HepG2 (cell line): ENCODE data around the gene DAB2. TPM values are rescaled to one million over a fixed set of nuclear protein-coding genes. Genes with fewer than 3 reads are reported as not detected.

Experiments
- ATAC-seq: fragments of 200-7000 bp; cut with Tn5 transposase; 3 replicates; pipeline ENCODE4 v1.9.1; 2020; ENCODE audit warnings: mild to moderate bottlenecking, moderate library complexity
- BruUV-seq: library from RNA; stranded (reverse); fragments of 400-500 nt; replicated peaks from 2 replicates; lab custom pipeline; 2021; lab: Mats Ljungman, UMichigan
- CTCF ChIA-PET: fragments of 300-600 bp; formaldehyde crosslinking; extraction: SDS; loops from one replicate; lab custom pipeline; 2021; ENCODE audit warnings: low total read pairs, inconsistent platforms, low intra/inter-chr PET ratio; lab: Yijun Ruan, JAX
- POLR2A ChIA-PET: fragments of 350-600 bp; sonication (Branson Sonifier 250); formaldehyde crosslinking; loops from one replicate; lab custom pipeline; 2020; ENCODE audit warnings: antibody characterized with exemption, inconsistent platforms; lab: Yijun Ruan, JAX
- DNase-seq: peaks from one replicate; pipeline ENCODE4 v3.0.0-alpha.2; 2015; ENCODE audit warnings: low spot score
- FAIRE-seq: peaks from 3 replicates; lab custom pipeline; 2011; peaks lifted over from hg19 to GRCh38; lab: Jason Lieb, UNC
- H2AFZ ChIP-seq: one replicate; pipeline ENCODE4 v1.6.1; 2011; ENCODE audit warnings: low read length, inconsistent platforms
- H3K27ac ChIP-seq: fragments of 300-600 bp; 3 replicates; pipeline ENCODE4 v1.8.0; 2011; ENCODE audit warnings: mixed run types, mild to moderate bottlenecking, mixed read lengths, low read length, inconsistent platforms; ENCODE audit not compliant: insufficient read depth; ENCODE audit errors: extremely low read length
- H3K27me3 ChIP-seq, 2 experiments: fragments of 200-600 bp in 1 of 2; 2 replicates in 1 of 2; 3 replicates in 1 of 2; pipeline versions ENCODE4 v1.6.0 to v1.8.0; 2011; ENCODE audit warnings: low read length in 2 of 2, mild to moderate bottlenecking in 2 of 2, moderate library complexity in 2 of 2, inconsistent platforms in 1 of 2; ENCODE audit not compliant: insufficient read depth in 2 of 2, control insufficient read depth in 1 of 2
- H3K36me3 ChIP-seq, 2 experiments: fragments of 200-600 bp in 1 of 2; replicated peaks in 1 of 2; 2 replicates in 1 of 2; 3 replicates in 1 of 2; pipeline versions ENCODE4 v1.5.1 to v1.8.0; 2011; ENCODE audit warnings: low read length in 2 of 2, inconsistent platforms in 1 of 2; ENCODE audit not compliant: insufficient read depth in 2 of 2, control insufficient read depth in 1 of 2
- H3K4me1 ChIP-seq: 2 replicates; pipeline ENCODE4 v1.5.1; 2012; ENCODE audit warnings: low read length, inconsistent platforms; ENCODE audit not compliant: insufficient read depth
- H3K4me2 ChIP-seq: 2 replicates; pipeline ENCODE4 v1.6.0; 2011; ENCODE audit warnings: low read depth, low read length, inconsistent platforms
- H3K4me3 ChIP-seq, 3 experiments: fragments of 200-600 bp in 1 of 3; sonication (generic), shearing (Covaris generic) in 1 of 3; replicated peaks in 1 of 3; 2 replicates each; pipeline ENCODE4 v1.5.1; 2011 to 2016; ENCODE audit warnings: low read length in 3 of 3, inconsistent platforms in 2 of 3, low read depth in 2 of 3, mild to moderate bottlenecking in 2 of 3, control low read depth in 1 of 3, mixed read lengths in 1 of 3; ENCODE audit not compliant: insufficient read depth in 1 of 3
- H3K79me2 ChIP-seq: one replicate; pipeline ENCODE4 v1.6.1; 2011; ENCODE audit warnings: low read length, inconsistent platforms; ENCODE audit not compliant: insufficient read depth
- H3K9ac ChIP-seq: 2 replicates; pipeline ENCODE4 v1.6.0; 2011; ENCODE audit warnings: mild to moderate bottlenecking, low read depth, low read length, inconsistent platforms; ENCODE audit not compliant: insufficient read depth
- H3K9me3 ChIP-seq: 2 replicates; pipeline ENCODE4 v1.5.1; 2012; ENCODE audit warnings: mild to moderate bottlenecking, low read length
- H4K20me1 ChIP-seq: 2 replicates; pipeline ENCODE4 v1.6.0; 2011; ENCODE audit warnings: inconsistent platforms, mild to moderate bottlenecking, low read length, moderate library complexity; ENCODE audit not compliant: insufficient read depth
- ELF3 ChIP-seq: IDR thresholded peaks from 2 replicates; pipeline ENCODE4 v1.6.1; 2016; ENCODE audit warnings: missing genetic modification reagents, missing compliant biosample characterization
- MEF2D ChIP-seq: sonication (generic); formaldehyde crosslinking; IDR thresholded peaks from 2 replicates; pipeline ENCODE4 v1.5.1; 2020; ENCODE audit warnings: mild to moderate bottlenecking, missing genetic modification reagents
- MYNN ChIP-seq: sonication (generic); formaldehyde crosslinking; IDR thresholded peaks from 2 replicates; pipeline ENCODE4 v1.4.0; 2020; ENCODE audit warnings: mild to moderate bottlenecking, low read depth, missing genetic modification reagents
- TP53 ChIP-seq: sonication (generic); formaldehyde crosslinking; conservative IDR thresholded peaks from 2 replicates; pipeline ENCODE4 v1.4.0; 2020; ENCODE audit warnings: missing genetic modification reagents
- YEATS4 ChIP-seq: sonication (generic); formaldehyde crosslinking; IDR thresholded peaks from 2 replicates; pipeline ENCODE4 v1.4.0; 2020; ENCODE audit warnings: missing genetic modification reagents, borderline replicate concordance
- ZC3H13 ChIP-seq: sonication (generic); formaldehyde crosslinking; IDR thresholded peaks from 2 replicates; pipeline ENCODE4 v1.8.1; 2023; ENCODE audit warnings: mild to moderate bottlenecking, missing genetic modification reagents, moderate library complexity
- ZNF12 ChIP-seq: sonication (generic); formaldehyde crosslinking; IDR thresholded peaks from 2 replicates; pipeline ENCODE4 v1.5.0; 2020; ENCODE audit warnings: missing genetic modification reagents
- ZNF333 ChIP-seq: sonication (generic); formaldehyde crosslinking; IDR thresholded peaks from 2 replicates; pipeline ENCODE4 v1.4.0; 2020; ENCODE audit warnings: mild to moderate bottlenecking, missing genetic modification reagents, borderline replicate concordance
- ZNF34 ChIP-seq: sonication (generic); formaldehyde crosslinking; IDR thresholded peaks from 2 replicates; pipeline ENCODE4 v1.4.0; 2020; ENCODE audit warnings: mild to moderate bottlenecking, missing genetic modification reagents, borderline replicate concordance
- ZNF383 ChIP-seq: sonication (generic); formaldehyde crosslinking; IDR thresholded peaks from 2 replicates; pipeline ENCODE4 v1.4.0; 2020; ENCODE audit warnings: missing genetic modification reagents, mild to moderate bottlenecking, borderline replicate concordance
- ZNF615 ChIP-seq: sonication (generic); formaldehyde crosslinking; IDR thresholded peaks from 2 replicates; pipeline ENCODE4 v1.5.0; 2020; ENCODE audit warnings: mild to moderate bottlenecking, missing genetic modification reagents, borderline replicate concordance
- ZNF790 ChIP-seq: sonication (generic); formaldehyde crosslinking; IDR thresholded peaks from 2 replicates; pipeline ENCODE4 v1.8.0; 2022; ENCODE audit warnings: missing genetic modification reagents, mild to moderate bottlenecking, borderline replicate concordance
- ZNF841 ChIP-seq: sonication (generic); formaldehyde crosslinking; IDR thresholded peaks from 2 replicates; pipeline ENCODE4 v1.8.1; 2023; ENCODE audit warnings: missing genetic modification reagents, borderline replicate concordance
- WGBS: methylation state at CpG from one replicate; pipeline ENCODE4 v1.1.6; 2017; ENCODE audit warnings: low lambda C conversion rate; 5-methylcytosine and 5-hydroxymethylcytosine counted together
- in situ Hi-C: cut with HindIII; loops from 2 replicates; pipeline ENCODE4 v1.10.0; 2017; ENCODE audit warnings: low pct_unique_long_range_greater_than_20kb; ENCODE audit not compliant: extremely low pct_ligation_motif_present
- intact Hi-C: fragments of 100-400 bp; cut with micrococcal nuclease; formaldehyde crosslinking; loops from one replicate; pipeline ENCODE4 v1.10.0; 2022; ENCODE audit not compliant: unreplicated experiment
- polyA plus RNA-seq, 8 experiments: library from polyadenylated mRNA; depleted of rRNA in 3 of 8; stranded (reverse) in 7 of 8; unstranded in 1 of 8; fragments of >200 nt; fragmentation: Illumina TruSeq in 4 of 8; extraction: Trizol in 4 of 8; gene quantifications; 2 replicates each; pipeline versions ENCODE4 v1.2.1 to v1.2.3, GENCODE V29; 2011 to 2016; ENCODE audit warnings: low read depth in 4 of 8, missing spikeins in 1 of 8, mixed read lengths in 1 of 8; ENCODE audit not compliant: insufficient read depth in 1 of 8
- total RNA-seq, 5 experiments: library from RNA; depleted of rRNA; stranded (reverse); fragments of >200 nt; fragmentation: Illumina TruSeq; extraction: Trizol; gene quantifications; 2 replicates each; pipeline ENCODE4 v1.2.3, GENCODE V29; 2016; ENCODE audit warnings: low read depth in 1 of 5
- TF ChIP-seq, protein P1 (sequence below): sonication (generic); formaldehyde crosslinking; IDR thresholded peaks from 2 replicates; pipeline ENCODE4 v1.8.1; 2023; ENCODE audit warnings: mild to moderate bottlenecking, moderate library complexity, missing genetic modification reagents
- TF ChIP-seq, protein P2 (sequence below): sonication (generic); IDR thresholded peaks from 2 replicates; pipeline ENCODE4 v1.6.1; 2016; ENCODE audit warnings: low read depth, borderline replicate concordance
- TF ChIP-seq, protein P3 (sequence below): sonication (generic); formaldehyde crosslinking; IDR thresholded peaks from 2 replicates; pipeline ENCODE4 v1.9.0; 2022; ENCODE audit warnings: low read depth, missing genetic modification reagents

The DAB2 gene
- total and polyA plus RNA-seq, 2 of the 13 experiments (the other 11 are each of a cell fraction or from before 2014, with no cell fraction given), result 6.4 to 6.5 TPM

DNA sequence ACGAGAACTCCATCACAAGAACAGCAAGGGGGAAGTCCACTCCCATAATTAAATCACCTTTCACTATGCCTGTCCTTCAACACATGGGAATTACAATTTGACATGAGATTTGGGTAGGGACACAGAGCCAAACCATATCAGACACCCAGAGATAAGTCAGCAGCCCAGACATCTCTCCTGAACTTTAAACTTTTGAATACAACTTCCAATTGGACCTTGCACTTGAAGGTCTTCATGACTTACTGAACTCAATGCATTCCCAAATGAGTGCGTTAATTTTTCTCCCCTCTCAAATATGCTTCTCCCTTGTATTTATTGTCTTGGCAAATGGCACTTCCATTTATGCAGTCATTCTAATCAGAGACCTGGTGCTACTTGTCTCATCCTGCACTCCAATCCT, 72.6 kb downstream of the DAB2 start:
- ATAC-seq (no peak), FAIRE-seq (no peak), DNase-seq (no peak)
- Histone ChIP-seq H3K4me3 (no peak overlapping the region), H3K36me3 (no peaks in the 10 kb centered on the region), H3K9ac (no peak overlapping the region), H3K27me3 (no peaks in the 10 kb centered on the region), H3K9me3 (peaks cover 4% of the 10 kb centered on the region; the same call in 1 of the 2 replicates), H3K79me2 (no peaks in the 10 kb centered on the region), H2AFZ (no peak overlapping the region), H4K20me1 (no peaks in the 10 kb centered on the region), H3K4me2 (no peak overlapping the region), H3K4me1 (no peaks in the 10 kb centered on the region), H3K27ac (no peak overlapping the region)
- BruUV-seq, result no TSS peak
- WGBS, result 15% methylated on average over 2 of the region's 2 CpGs
- intact Hi-C loops (no loop called here), in situ Hi-C loops (no loop called here)
- TF ChIP-seq, protein P1, sequence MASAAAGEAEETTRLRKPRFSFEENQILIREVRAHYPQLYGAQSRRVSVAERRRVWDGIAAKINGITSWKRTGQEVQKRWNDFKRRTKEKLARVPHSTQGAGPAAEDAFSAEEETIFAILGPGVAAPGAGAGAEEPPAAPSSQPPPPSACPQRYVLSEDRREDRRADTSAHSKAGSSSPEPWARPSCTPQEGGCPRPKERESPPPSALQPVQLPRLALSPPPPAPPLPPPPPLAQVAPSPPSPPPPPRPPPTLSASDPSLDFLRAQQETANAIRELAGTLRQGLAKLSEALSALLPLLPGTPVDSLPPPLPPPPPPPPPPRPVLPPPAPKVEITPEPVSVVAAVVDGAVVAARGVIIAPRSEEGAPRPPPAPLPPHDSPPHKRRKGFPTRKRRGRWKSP, result no peak
- no peak for TF ChIP-seq ELF3 (CRISPR knock-in tag)
- no peak for TF ChIP-seq ZNF383
- TF ChIP-seq ZNF34 (CRISPR knock-in tag), result no peak
- TF ChIP-seq, protein P2, sequence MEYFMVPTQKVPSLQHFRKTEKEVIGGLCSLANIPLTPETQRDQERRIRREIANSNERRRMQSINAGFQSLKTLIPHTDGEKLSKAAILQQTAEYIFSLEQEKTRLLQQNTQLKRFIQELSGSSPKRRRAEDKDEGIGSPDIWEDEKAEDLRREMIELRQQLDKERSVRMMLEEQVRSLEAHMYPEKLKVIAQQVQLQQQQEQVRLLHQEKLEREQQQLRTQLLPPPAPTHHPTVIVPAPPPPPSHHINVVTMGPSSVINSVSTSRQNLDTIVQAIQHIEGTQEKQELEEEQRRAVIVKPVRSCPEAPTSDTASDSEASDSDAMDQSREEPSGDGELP, result no peak
- no peak for TF ChIP-seq ZNF790
- no peak for TF ChIP-seq YEATS4 (CRISPR knock-in tag)
- TF ChIP-seq ZNF12 (CRISPR knock-in tag), result no peak
- no peak for TF ChIP-seq MYNN
- TF ChIP-seq ZNF841 (CRISPR knock-in tag), result no peak
- TF ChIP-seq, protein P3, sequence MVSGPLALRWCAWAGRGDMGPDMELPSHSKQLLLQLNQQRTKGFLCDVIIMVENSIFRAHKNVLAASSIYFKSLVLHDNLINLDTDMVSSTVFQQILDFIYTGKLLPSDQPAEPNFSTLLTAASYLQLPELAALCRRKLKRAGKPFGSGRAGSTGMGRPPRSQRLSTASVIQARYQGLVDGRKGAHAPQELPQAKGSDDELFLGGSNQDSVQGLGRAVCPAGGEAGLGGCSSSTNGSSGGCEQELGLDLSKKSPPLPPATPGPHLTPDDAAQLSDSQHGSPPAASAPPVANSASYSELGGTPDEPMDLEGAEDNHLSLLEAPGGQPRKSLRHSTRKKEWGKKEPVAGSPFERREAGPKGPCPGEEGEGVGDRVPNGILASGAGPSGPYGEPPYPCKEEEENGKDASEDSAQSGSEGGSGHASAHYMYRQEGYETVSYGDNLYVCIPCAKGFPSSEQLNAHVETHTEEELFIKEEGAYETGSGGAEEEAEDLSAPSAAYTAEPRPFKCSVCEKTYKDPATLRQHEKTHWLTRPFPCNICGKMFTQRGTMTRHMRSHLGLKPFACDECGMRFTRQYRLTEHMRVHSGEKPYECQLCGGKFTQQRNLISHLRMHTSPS, result no peak
- no peak for TF ChIP-seq ZC3H13 (CRISPR knock-in tag)
- TF ChIP-seq TP53 (CRISPR knock-in tag), result no peak
- no peak for TF ChIP-seq ZNF333 (CRISPR knock-in tag)
- no peak for TF ChIP-seq MEF2D (CRISPR knock-in tag)
- no peak for TF ChIP-seq ZNF615
- ChIA-PET CTCF (no interaction called here), POLR2A (no interaction called here)
